Mesenchymal stem cell (in vitro differentiated cells and primary cell): ENCODE data around the gene INHBC. TPM values are rescaled to one million over a fixed set of nuclear protein-coding genes. Genes with fewer than 3 reads are reported as not detected.

Experiments used
- small RNA-seq: library from polyadenylated mRNA; stranded (forward); fragments of <200 nt; extraction: miRNeasy Mini kit (QIAGEN cat#:217004); gene quantifications from one replicate; pipeline ENCODE3, GENCODE V24; 2013; ENCODE audit warnings: low read depth

The INHBC gene

Small RNAs within 50 kb of the gene (small RNA-seq; reads per million reads assigned to genes)
- not detected for gene RNU6-879P
